ENCODE measurements around the gene ARL8B.
"Not testable (repeated sequence)": the region's sequence is repeated elsewhere in the genome, so short reads cannot be mapped to it uniquely, and the experiment has no call there.

- TF ChIP-seq CTCF, EZH2 (IDR thresholded peaks at IDR 0.05): not testable (repeated sequence)
Observed at GRCh38 chr3:5081973-5082788, 39.9 kb upstream of the ARL8B start.
